Activated CD8-positive, alpha-beta T cell treated with anti-CD3 and anti-CD28 coated beads, Interleukin-2, amount 10 ng/mL, durations not matched to agents 7 days and 5 days (primary cell): ENCODE measurements around the gene CHD6. TPM values are rescaled to one million over a fixed set of nuclear protein-coding genes. Genes with fewer than 3 reads are reported as not detected.

ENCODE experiments used
- ATAC-seq: fragments of 150-1000 bp; cut with Tn5 transposase; one replicate; pipeline ENCODE4 v1.10.0; 2021; ENCODE audit warnings: moderate library complexity
- CTCF ChIA-PET: fragments of 350-600 bp; sonication (Branson Sonifier 250); formaldehyde crosslinking; loops from one replicate; lab custom pipeline; 2021; ENCODE audit warnings: antibody characterized with exemption; lab: Charles Lee
- POLR2A ChIA-PET: fragments of 350-600 bp; sonication (Branson Sonifier 250); formaldehyde crosslinking; loops from one replicate; lab custom pipeline; 2021; ENCODE audit warnings: antibody characterized with exemption; lab: Charles Lee
- DNase-seq: peaks from one replicate; pipeline ENCODE4 v3.0.0-alpha.2; 2020
- H3K27ac Mint-ChIP-seq: one replicate; pipeline ENCODE4 v1.8.0; 2021; ENCODE audit warnings: mild to moderate bottlenecking, mixed read lengths
- H3K27me3 Mint-ChIP-seq: one replicate; pipeline ENCODE4 v1.8.0; 2021; ENCODE audit warnings: low read depth, mixed read lengths
- H3K36me3 Mint-ChIP-seq: one replicate; pipeline ENCODE4 v1.8.0; 2021; ENCODE audit warnings: low read depth, mixed read lengths
- H3K4me1 Mint-ChIP-seq: one replicate; pipeline ENCODE4 v1.8.0; 2021; ENCODE audit warnings: low read depth, mixed read lengths
- H3K4me3 Mint-ChIP-seq: one replicate; pipeline ENCODE4 v1.8.0; 2021; ENCODE audit warnings: mild to moderate bottlenecking, mixed read lengths
- H3K9me3 Mint-ChIP-seq: one replicate; pipeline ENCODE4 v1.8.0; 2022; ENCODE audit warnings: mixed read lengths; ENCODE audit not compliant: insufficient read depth
- total RNA-seq, 2 experiments: library from RNA; stranded (reverse); gene quantifications; one replicate each; pipeline ENCODE4 v1.2.3, GENCODE V29; 2021

The CHD6 gene
- total RNA-seq, 2 experiments from 2014 or later, result 29.1 to 32.2 TPM

GRCh38 chr20:41408156-41408794, 209.9 kb downstream of the CHD6 start:
- H3K4me3 Mint-ChIP-seq, result no peak overlapping the region
- ChIA-PET CTCF (interaction anchor here (1.2 to 4.0 kb wide), 2 partner anchors 9 to 12 kb away, joined by 3 to 26 read pairs; no protein-coding TSS in a partner anchor), POLR2A (interaction anchor here (1.1 kb wide), 1 partner anchor 210 kb away, joined by 3 read pairs; the partner anchor contains the start of gene CHD6)
- H3K4me1 Mint-ChIP-seq, result peaks cover 25% of the 10 kb centered on the region
- H3K36me3 Mint-ChIP-seq, result peaks cover 15% of the 10 kb centered on the region
- DNase-seq, result peak; percentile 60
- no peaks in the 10 kb centered on the region for H3K9me3 Mint-ChIP-seq
- peak overlapping the region; percentile 53 for H3K27ac Mint-ChIP-seq
- H3K27me3 Mint-ChIP-seq, result no peaks in the 10 kb centered on the region
- peak; percentile 84 for ATAC-seq

- Mint-ChIP-seq H3K4me3 (no peak overlapping the region), H3K9me3 (no peaks in the 10 kb centered on the region), H3K27ac (peak overlapping the region; percentile 36), H3K36me3 (peaks cover 14% of the 10 kb centered on the region), H3K27me3 (no peaks in the 10 kb centered on the region), H3K4me1 (peaks cover 25% of the 10 kb centered on the region)
- ChIA-PET POLR2A (no interaction called here), CTCF (no interaction called here)
- DNase-seq (no peak), ATAC-seq (no peak)
Measured at GRCh38 chr20:41407607-41408006, 210.6 kb downstream of the CHD6 start.

GRCh38 chr20:41406896-41407444, 211.2 kb downstream of the CHD6 start:
- ATAC-seq, result no peak
- Mint-ChIP-seq H3K4me1 (peaks cover 27% of the 10 kb centered on the region), H3K4me3 (no peak overlapping the region), H3K27me3 (no peaks in the 10 kb centered on the region), H3K9me3 (no peaks in the 10 kb centered on the region), H3K27ac (no peak overlapping the region), H3K36me3 (peaks cover 12% of the 10 kb centered on the region)
- CTCF ChIA-PET, result no interaction called here
- POLR2A ChIA-PET, result no interaction called here
- no peak for DNase-seq

- Mint-ChIP-seq H3K4me1 (peaks cover 25% of the 10 kb centered on the region), H3K4me3 (no peak overlapping the region), H3K27ac (no peak overlapping the region), H3K9me3 (no peaks in the 10 kb centered on the region), H3K27me3 (no peaks in the 10 kb centered on the region), H3K36me3 (peaks cover 12% of the 10 kb centered on the region)
- ChIA-PET CTCF (no interaction called here), POLR2A (no interaction called here)
- ATAC-seq, result no peak
- no peak for DNase-seq
Measured at GRCh38 chr20:41406353-41406752, 211.8 kb downstream of the CHD6 start.

- H3K27me3 Mint-ChIP-seq, result no peaks in the 10 kb centered on the region
- no peak for DNase-seq
- H3K27ac Mint-ChIP-seq, result no peak overlapping the region
- H3K9me3 Mint-ChIP-seq, result no peaks in the 10 kb centered on the region
- no peak for ATAC-seq
- POLR2A ChIA-PET, result no interaction called here
- peaks cover 12% of the 10 kb centered on the region for H3K36me3 Mint-ChIP-seq
- CTCF ChIA-PET, result interaction anchor here (0.8 kb wide), 1 partner anchor 11 kb away, joined by 3 read pairs; no protein-coding TSS in a partner anchor
- H3K4me3 Mint-ChIP-seq, result no peak overlapping the region
- peaks cover 25% of the 10 kb centered on the region for H3K4me1 Mint-ChIP-seq
Measured at GRCh38 chr20:41405436-41405835, 212.7 kb downstream of the CHD6 start.

- peaks cover 10% of the 10 kb centered on the region for H3K36me3 Mint-ChIP-seq
- H3K27me3 Mint-ChIP-seq, result no peaks in the 10 kb centered on the region
- ChIA-PET CTCF (interaction anchor here (1.0 kb wide), 1 partner anchor 7 kb away, joined by 3 read pairs; no protein-coding TSS in a partner anchor), POLR2A (no interaction called here)
- H3K4me1 Mint-ChIP-seq, result peaks cover 16% of the 10 kb centered on the region
- no peak overlapping the region for H3K4me3 Mint-ChIP-seq
- ATAC-seq (no peak), DNase-seq (no peak)
- no peak overlapping the region for H3K27ac Mint-ChIP-seq
- H3K9me3 Mint-ChIP-seq, result no peaks in the 10 kb centered on the region
Measured at GRCh38 chr20:41403604-41404003, 214.6 kb downstream of the CHD6 start.

- Mint-ChIP-seq H3K27me3 (no peaks in the 10 kb centered on the region), H3K4me3 (no peak overlapping the region), H3K9me3 (no peaks in the 10 kb centered on the region), H3K4me1 (peaks cover 2% of the 10 kb centered on the region), H3K36me3 (no peaks in the 10 kb centered on the region), H3K27ac (no peak overlapping the region)
- ATAC-seq (no peak), DNase-seq (no peak)
- ChIA-PET CTCF (interaction anchor here (1.1 to 1.8 kb wide), 2 partner anchors 13 to 27 kb away, joined by 3 to 9 read pairs; no protein-coding TSS in a partner anchor), POLR2A (no interaction called here)
Measured at GRCh38 chr20:41398408-41398807, 219.8 kb downstream of the CHD6 start.

- Mint-ChIP-seq H3K36me3 (no peaks in the 10 kb centered on the region), H3K9me3 (no peaks in the 10 kb centered on the region), H3K27ac (no peak overlapping the region), H3K27me3 (no peaks in the 10 kb centered on the region), H3K4me1 (no peaks in the 10 kb centered on the region), H3K4me3 (no peak overlapping the region)
- CTCF ChIA-PET, result no interaction called here
- DNase-seq, result no peak
- no peak for ATAC-seq
- POLR2A ChIA-PET, result no interaction called here
Measured at GRCh38 chr20:41395667-41396664, 222.2 kb downstream of the CHD6 start.

- no peak overlapping the region for H3K27ac Mint-ChIP-seq
- no peaks in the 10 kb centered on the region for H3K36me3 Mint-ChIP-seq
- DNase-seq, result no peak
- no peaks in the 10 kb centered on the region for H3K4me1 Mint-ChIP-seq
- ChIA-PET POLR2A (no interaction called here), CTCF (no interaction called here)
- no peaks in the 10 kb centered on the region for H3K27me3 Mint-ChIP-seq
- H3K4me3 Mint-ChIP-seq, result no peak overlapping the region
- ATAC-seq, result no peak
- H3K9me3 Mint-ChIP-seq, result no peaks in the 10 kb centered on the region
Measured at GRCh38 chr20:41394931-41395666, 223.1 kb downstream of the CHD6 start.

- ChIA-PET CTCF (no interaction called here), POLR2A (no interaction called here)
- Mint-ChIP-seq H3K27ac (no peak overlapping the region), H3K36me3 (no peaks in the 10 kb centered on the region), H3K27me3 (no peaks in the 10 kb centered on the region), H3K4me3 (no peak overlapping the region), H3K9me3 (no peaks in the 10 kb centered on the region), H3K4me1 (no peaks in the 10 kb centered on the region)
- DNase-seq (no peak), ATAC-seq (no peak)
Measured at GRCh38 chr20:41394081-41394480, 224.1 kb downstream of the CHD6 start.

GRCh38 chr20:41393705-41394066, 224.5 kb downstream of the CHD6 start:
- Mint-ChIP-seq H3K9me3 (no peaks in the 10 kb centered on the region), H3K27me3 (no peaks in the 10 kb centered on the region), H3K27ac (no peak overlapping the region), H3K4me1 (no peaks in the 10 kb centered on the region), H3K36me3 (no peaks in the 10 kb centered on the region), H3K4me3 (no peak overlapping the region)
- no peak for DNase-seq
- ChIA-PET POLR2A (no interaction called here), CTCF (no interaction called here)
- no peak for ATAC-seq
